ENCODE results near the gene TMIGD1.

Gene TMIGD1

GRCh38 chr17:30379903-30380381 is 46.1 kb upstream of the TMIGD1 start:
- H3K27ac ChIP-seq (ENCODE audit: low read length, poor library complexity, severe bottlenecking), result no peak overlapping the region
- no peak overlapping the region for H3K23ac ChIP-seq (ENCODE audit: low read length in 2 of 2)
- no peak overlapping the region for H4K8ac ChIP-seq (ENCODE audit: low read length)
- peak overlapping the region; percentile 95 for H3K4me2 ChIP-seq (ENCODE audit: low read length, poor library complexity, severe bottlenecking)
- H2BK120ac ChIP-seq (ENCODE audit: low read depth, low read length), result no peak overlapping the region
- no peak overlapping the region for H2BK12ac ChIP-seq (ENCODE audit: low read length in 2 of 2)
- H4K91ac ChIP-seq (ENCODE audit: low read length), result no peak overlapping the region
- WGBS, result 9% methylated on average over 3 of the region's 5 CpGs
- H3K4me3 ChIP-seq (ENCODE audit: insufficient read depth in 1 of 2, low read depth in 1 of 2, low read length in 2 of 2), result peak overlapping the region; percentile 91 to 96
- no peak overlapping the region for H2BK5ac ChIP-seq (ENCODE audit: low read depth, low read length, poor library complexity, severe bottlenecking)
- peaks cover 17% of the 10 kb centered on the region for H3K79me1 ChIP-seq (replicated peaks; ENCODE audit: low read length, poor library complexity, severe bottlenecking)
- DNase-seq, result peak; percentile 22
- H2AFZ ChIP-seq (ENCODE audit: low read depth, low read length), result peak overlapping the region; percentile 86
- H3K4ac ChIP-seq (ENCODE audit: low read depth in 1 of 2, low read length in 2 of 2), result peak overlapping the region in 1 of 2 experiments; percentile 3
- no peak overlapping the region for H2AK5ac ChIP-seq (ENCODE audit: low read length, severe bottlenecking)
- peak overlapping the region in 1 of 2 experiments; percentile 16 for H3K18ac ChIP-seq (ENCODE audit: low read depth in 1 of 2, low read length in 2 of 2)
- peak overlapping the region in 1 of 2 experiments; percentile 91 for H3K14ac ChIP-seq (ENCODE audit: low read length in 2 of 2)
- H3K9me3 ChIP-seq (ENCODE audit: control insufficient read depth, low read length), result no peaks in the 10 kb centered on the region
- H3K9ac ChIP-seq (ENCODE audit: low read length), result peak overlapping the region; percentile 86
- no peaks in the 10 kb centered on the region for H3K27me3 ChIP-seq (ENCODE audit: control insufficient read depth in 1 of 2, insufficient read depth in 1 of 2, low read length in 2 of 2)
- H2BK15ac ChIP-seq (ENCODE audit: low read depth, poor library complexity, severe bottlenecking), result no peak overlapping the region
- peaks cover 12% of the 10 kb centered on the region for H3K4me1 ChIP-seq (ENCODE audit: control insufficient read depth, insufficient read depth, low read depth, low read length)
- H3K36me3 ChIP-seq (ENCODE audit: control insufficient read depth in 1 of 2, insufficient read depth in 2 of 2, low read depth in 1 of 2, low read length in 2 of 2), result peaks cover 0 to 1% of the 10 kb centered on the region in 2 experiments

GRCh38 chr17:30379303-30379902 is 45.5 kb upstream of the TMIGD1 start:
- Histone ChIP-seq H2BK120ac (ENCODE audit: low read depth, low read length) (peak overlapping the region; percentile 76), H3K14ac (ENCODE audit: low read length in 2 of 2) (peak overlapping the region; percentile 17 to 95), H3K36me3 (ENCODE audit: control insufficient read depth in 1 of 2, insufficient read depth in 2 of 2, low read depth in 1 of 2, low read length in 2 of 2) (no peaks in the 10 kb centered on the region), H3K4ac (ENCODE audit: low read depth in 1 of 2, low read length in 2 of 2) (peak overlapping the region; percentile 59 to 61), H3K79me1 (replicated peaks; ENCODE audit: low read length, poor library complexity, severe bottlenecking) (peaks cover 16% of the 10 kb centered on the region), H2BK5ac (ENCODE audit: low read depth, low read length, poor library complexity, severe bottlenecking) (no peak overlapping the region), H2BK15ac (ENCODE audit: low read depth, poor library complexity, severe bottlenecking) (peak overlapping the region; percentile 46), H2AK5ac (ENCODE audit: low read length, severe bottlenecking) (no peak overlapping the region), H4K8ac (ENCODE audit: low read length) (peak overlapping the region; percentile 88), H3K9me3 (ENCODE audit: control insufficient read depth, low read length) (no peaks in the 10 kb centered on the region), H3K18ac (ENCODE audit: low read depth in 1 of 2, low read length in 2 of 2) (peak overlapping the region; percentile 71 to 92), H2AFZ (ENCODE audit: low read depth, low read length) (peak overlapping the region; percentile 86), H2BK12ac (ENCODE audit: low read length in 2 of 2) (peak overlapping the region in 1 of 2 experiments; percentile 34), H3K27ac (ENCODE audit: low read length, poor library complexity, severe bottlenecking) (no peak overlapping the region), H4K91ac (ENCODE audit: low read length) (peak overlapping the region; percentile 32), H3K9ac (ENCODE audit: low read length) (peak overlapping the region; percentile 86), H3K4me1 (ENCODE audit: control insufficient read depth, insufficient read depth, low read depth, low read length) (peaks cover 12% of the 10 kb centered on the region), H3K4me3 (ENCODE audit: insufficient read depth in 1 of 2, low read depth in 1 of 2, low read length in 2 of 2) (peak overlapping the region; percentile 91 to 96), H3K23ac (ENCODE audit: low read length in 2 of 2) (peak overlapping the region; percentile 84 to 96), H3K27me3 (ENCODE audit: control insufficient read depth in 1 of 2, insufficient read depth in 1 of 2, low read length in 2 of 2) (no peaks in the 10 kb centered on the region), H3K4me2 (ENCODE audit: low read length, poor library complexity, severe bottlenecking) (peak overlapping the region; percentile 95)
- DNase-seq, result peak; percentile 20
- under 1% methylated on average over 67 of the region's 68 CpGs for WGBS

DNA sequence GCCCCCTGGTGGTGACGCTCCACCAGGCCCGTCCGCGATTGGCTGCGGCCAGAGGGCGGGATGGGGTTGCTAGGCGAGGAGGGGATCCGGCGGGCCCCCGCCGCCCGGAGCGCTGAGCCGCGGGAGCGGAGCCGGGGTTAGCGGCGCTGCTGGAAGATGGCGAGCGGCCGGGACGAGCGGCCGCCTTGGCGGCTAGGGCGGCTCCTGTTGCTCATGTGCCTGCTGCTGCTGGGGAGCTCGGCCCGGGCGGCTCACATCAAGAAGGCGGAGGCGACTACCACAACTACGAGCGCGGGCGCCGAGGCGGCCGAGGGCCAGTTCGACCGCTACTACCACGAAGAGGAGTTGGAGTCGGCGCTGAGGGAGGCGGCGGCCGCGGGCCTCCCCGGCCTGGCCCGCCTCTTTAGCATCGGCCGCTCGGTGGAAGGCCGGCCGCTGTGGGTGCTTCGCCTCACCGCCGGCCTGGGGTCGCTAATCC is 45.0 kb upstream of the TMIGD1 start, which contains the start of gene CPD:
Gene CPD, plus strand, starts transcription at position 103 of the 478 bp plus-strand sequence. Its CDS starts 54 bp downstream, at position 157.
- Histone ChIP-seq H3K4me3 (ENCODE audit: insufficient read depth in 1 of 2, low read depth in 1 of 2, low read length in 2 of 2) (peak within 1 kb of the TSS; percentile 91 to 96), H2AK5ac (ENCODE audit: low read length, severe bottlenecking) (peak within 1 kb of the TSS; percentile 46), H3K4me1 (ENCODE audit: control insufficient read depth, insufficient read depth, low read depth, low read length) (peaks cover 12% of the 10 kb centered on the region), H2BK5ac (ENCODE audit: low read depth, low read length, poor library complexity, severe bottlenecking) (no peak within 1 kb of the TSS), H2AFZ (ENCODE audit: low read depth, low read length) (peak within 1 kb of the TSS; percentile 93), H3K4me2 (ENCODE audit: low read length, poor library complexity, severe bottlenecking) (peak within 1 kb of the TSS; percentile 95), H3K79me1 (replicated peaks; ENCODE audit: low read length, poor library complexity, severe bottlenecking) (peaks cover 15% of the 10 kb centered on the region), H3K14ac (ENCODE audit: low read length in 2 of 2) (peak within 1 kb of the TSS; percentile 17 to 95), H2BK15ac (ENCODE audit: low read depth, poor library complexity, severe bottlenecking) (peak within 1 kb of the TSS; percentile 46), H3K18ac (ENCODE audit: low read depth in 1 of 2, low read length in 2 of 2) (peak within 1 kb of the TSS; percentile 77 to 92), H3K27me3 (ENCODE audit: control insufficient read depth in 1 of 2, insufficient read depth in 1 of 2, low read length in 2 of 2) (no peaks in the 10 kb centered on the region), H3K27ac (ENCODE audit: low read length, poor library complexity, severe bottlenecking) (peak within 1 kb of the TSS; percentile 55), H3K4ac (ENCODE audit: low read depth in 1 of 2, low read length in 2 of 2) (peak within 1 kb of the TSS; percentile 59 to 86), H3K9me3 (ENCODE audit: control insufficient read depth, low read length) (no peaks in the 10 kb centered on the region), H3K36me3 (ENCODE audit: control insufficient read depth in 1 of 2, insufficient read depth in 2 of 2, low read depth in 1 of 2, low read length in 2 of 2) (no peaks in the 10 kb centered on the region), H4K8ac (ENCODE audit: low read length) (peak within 1 kb of the TSS; percentile 88), H4K91ac (ENCODE audit: low read length) (peak within 1 kb of the TSS; percentile 44), H2BK120ac (ENCODE audit: low read depth, low read length) (peak within 1 kb of the TSS; percentile 76), H3K9ac (ENCODE audit: low read length) (peak within 1 kb of the TSS; percentile 86), H2BK12ac (ENCODE audit: low read length in 2 of 2) (peak within 1 kb of the TSS; percentile 34 to 86), H3K23ac (ENCODE audit: low read length in 2 of 2) (peak within 1 kb of the TSS; percentile 84 to 96)
- peak; percentile 94 for DNase-seq
- under 1% methylated on average over 52 of the region's 59 CpGs for WGBS

- Histone ChIP-seq H3K4me1 (ENCODE audit: control insufficient read depth, insufficient read depth, low read depth, low read length) (peaks cover 12% of the 10 kb centered on the region), H4K8ac (ENCODE audit: low read length) (peak overlapping the region; percentile 8), H3K23ac (ENCODE audit: low read length in 2 of 2) (peak overlapping the region in 1 of 2 experiments; percentile 60), H3K9me3 (ENCODE audit: control insufficient read depth, low read length) (no peaks in the 10 kb centered on the region), H2AFZ (ENCODE audit: low read depth, low read length) (peak overlapping the region; percentile 92), H3K27me3 (ENCODE audit: control insufficient read depth in 1 of 2, insufficient read depth in 1 of 2, low read length in 2 of 2) (no peaks in the 10 kb centered on the region), H2BK5ac (ENCODE audit: low read depth, low read length, poor library complexity, severe bottlenecking) (no peak overlapping the region), H3K9ac (ENCODE audit: low read length) (peak overlapping the region; percentile 86), H2BK12ac (ENCODE audit: low read length in 2 of 2) (peak overlapping the region; percentile 34 to 86), H3K4me3 (ENCODE audit: insufficient read depth in 1 of 2, low read depth in 1 of 2, low read length in 2 of 2) (peak overlapping the region; percentile 47 to 91), H3K79me1 (replicated peaks; ENCODE audit: low read length, poor library complexity, severe bottlenecking) (peaks cover 15% of the 10 kb centered on the region), H3K4ac (ENCODE audit: low read depth in 1 of 2, low read length in 2 of 2) (peak overlapping the region in 1 of 2 experiments; percentile 86), H3K18ac (ENCODE audit: low read depth in 1 of 2, low read length in 2 of 2) (peak overlapping the region; percentile 47 to 77), H3K14ac (ENCODE audit: low read length in 2 of 2) (peak overlapping the region in 1 of 2 experiments; percentile 50), H2BK15ac (ENCODE audit: low read depth, poor library complexity, severe bottlenecking) (no peak overlapping the region), H2BK120ac (ENCODE audit: low read depth, low read length) (no peak overlapping the region), H3K27ac (ENCODE audit: low read length, poor library complexity, severe bottlenecking) (peak overlapping the region; percentile 55), H3K4me2 (ENCODE audit: low read length, poor library complexity, severe bottlenecking) (peak overlapping the region; percentile 81), H4K91ac (ENCODE audit: low read length) (peak overlapping the region; percentile 44), H2AK5ac (ENCODE audit: low read length, severe bottlenecking) (peak overlapping the region; percentile 46), H3K36me3 (ENCODE audit: control insufficient read depth in 1 of 2, insufficient read depth in 2 of 2, low read depth in 1 of 2, low read length in 2 of 2) (no peaks in the 10 kb centered on the region)
- WGBS, result 35% methylated on average over 25 of the region's 31 CpGs
- no peak for DNase-seq
Observed at GRCh38 chr17:30378241-30378824, 44.5 kb upstream of the TMIGD1 start.

All from mesenchymal stem cell (in vitro differentiated cells and primary cell).